Epithelial cell of proximal tubule (primary cell): ENCODE results near the gene POMT1. TPM values are rescaled to one million over a fixed set of nuclear protein-coding genes. Genes with fewer than 3 reads are reported as not detected.

Experiments
- DNase-seq: peaks from one replicate; pipeline ENCODE4 v3.0.0-alpha.2; 2011; ENCODE audit warnings: low read depth
- H3K4me3 ChIP-seq: 2 replicates; pipeline ENCODE4 v1.5.1; 2011; ENCODE audit warnings: low read depth, mild to moderate bottlenecking, low read length
- CTCF ChIP-seq: conservative IDR thresholded peaks from 2 replicates; pipeline ENCODE4 v1.5.1; 2012; ENCODE audit warnings: low read depth, mild to moderate bottlenecking, low read length
- total RNA-seq: library from RNA; depleted of rRNA; stranded (reverse); fragments of >200 nt; gene quantifications from 2 replicates; pipeline ENCODE4 v1.2.3, GENCODE V29; 2015

The POMT1 gene
- total RNA-seq, 1 donor from 2014 or later = 20.9 TPM

- TF ChIP-seq CTCF = no peak
- no peak for DNase-seq
- H3K4me3 ChIP-seq = no peak overlapping the region
These were observed 15.7 kb upstream of the POMT1 start for GRCh38 chr9:131487001-131487400.

GRCh38 chr9:131487621-131488031 is 15.1 kb upstream of the POMT1 start:
- H3K4me3 ChIP-seq = no peak overlapping the region
- TF ChIP-seq CTCF = no peak
- no peak for DNase-seq

GRCh38 chr9:131490514-131490913 is 12.2 kb upstream of the POMT1 start:
- TF ChIP-seq CTCF = no peak
- no peak overlapping the region for H3K4me3 ChIP-seq
- DNase-seq = no peak

- no peak for DNase-seq
- H3K4me3 ChIP-seq = no peak overlapping the region
- TF ChIP-seq CTCF = no peak
These were observed 11.6 kb upstream of the POMT1 start for GRCh38 chr9:131491001-131491710.

GRCh38 chr9:131492070-131492469 is 10.6 kb upstream of the POMT1 start:
- H3K4me3 ChIP-seq = no peak overlapping the region
- no peak for TF ChIP-seq CTCF
- DNase-seq = no peak

- H3K4me3 ChIP-seq = no peak overlapping the region
- no peak for TF ChIP-seq CTCF
- no peak for DNase-seq
These were observed 8.3 kb upstream of the POMT1 start for GRCh38 chr9:131494296-131494870.

GRCh38 chr9:131495785-131496184 is 6.9 kb upstream of the POMT1 start:
- H3K4me3 ChIP-seq = no peak overlapping the region
- no peak for DNase-seq
- no peak for TF ChIP-seq CTCF
